H1 (cell line): ENCODE results near the gene RXFP1. TPM values are rescaled to one million over a fixed set of nuclear protein-coding genes. Genes with fewer than 3 reads are reported as not detected.

Experiments
- CHD1 ChIP-seq: IDR thresholded peaks from 2 replicates; pipeline ENCODE4 v1.6.1; 2012; ENCODE audit warnings: low read depth, low read length, improper control_type of control experiment
- HDAC2 ChIP-seq, 2 experiments: fragments of 300-600 bp in 1 of 2; sonication (generic) in 1 of 2; IDR thresholded peaks; 2 replicates each; pipeline ENCODE4 v1.6.1; 2011 to 2012; ENCODE audit warnings: low read depth in 2 of 2, low read length in 2 of 2, mild to moderate bottlenecking in 2 of 2, moderate library complexity in 2 of 2, borderline replicate concordance in 1 of 2, inconsistent platforms in 1 of 2
- NANOG ChIP-seq: IDR thresholded peaks from 2 replicates; pipeline ENCODE4 v1.6.1; 2011; ENCODE audit warnings: low read length, low read depth, mild to moderate bottlenecking, inconsistent platforms; ENCODE audit not compliant: insufficient read depth, poor library complexity, severe bottlenecking
- SUZ12 ChIP-seq: fragments of 200-600 bp; sonication (generic); IDR thresholded peaks from 2 replicates; pipeline ENCODE4 v1.6.1; 2012; ENCODE audit warnings: mild to moderate bottlenecking, inconsistent platforms, low read length, moderate library complexity, mixed read lengths
- TBP ChIP-seq: IDR thresholded peaks from 2 replicates; pipeline ENCODE4 v1.6.1; 2011; ENCODE audit warnings: low read depth, low read length, improper control_type of control experiment
- TCF12 ChIP-seq: IDR thresholded peaks from 2 replicates; pipeline ENCODE4 v1.6.1; 2011; ENCODE audit warnings: low read depth, mild to moderate bottlenecking, low read length
- polyA plus RNA-seq, 7 experiments: library from polyadenylated mRNA; depleted of rRNA in 3 of 7; stranded (reverse) in 5 of 7; unstranded in 2 of 7; fragments of >200 nt in 5 of 7; fragments of 200-250 nt in 2 of 7; gene quantifications; 1 replicate in 5 of 7; 2 replicates in 1 of 7; 4 replicates in 1 of 7; pipeline versions ENCODE4 v1.2.1 to v1.2.3, GENCODE V29; 2011 to 2013; ENCODE audit warnings: missing spikeins in 2 of 7, mixed read lengths in 2 of 7
- total RNA-seq: library from RNA; stranded (reverse); fragmentation: NEBNext Ultra II Directional; extraction: Animal tissue kit (Norgen Biotek cat#: 25700); gene quantifications from 2 replicates; pipeline ENCODE4 v1.2.1, GENCODE V29; 2021

Gene RXFP1
- total and polyA plus RNA-seq, 2 of the 8 experiments (the other 6 are each of a cell fraction or from before 2014, with no cell fraction given): 0.14 to 0.56 TPM

GRCh38 chr4:158610790-158611189 lies 89.1 kb downstream of the RXFP1 start (continued):
- no peak for TF ChIP-seq SUZ12
- no peak for TF ChIP-seq TBP
- TF ChIP-seq HDAC2 (IDR thresholded peaks at IDR 0.05; ENCODE audit: borderline replicate concordance in 1 of 2, low read depth in 2 of 2, low read length in 2 of 2): no peak
- no peak for TF ChIP-seq TCF12
- no peak for TF ChIP-seq CHD1
- no peak for TF ChIP-seq NANOG
